ENCODE results near the gene RTP4.
"Not testable (repeated sequence)": the region's sequence is repeated elsewhere in the genome, so short reads cannot be mapped to it uniquely, and the experiment has no call there.

The RTP4 gene

DNA sequence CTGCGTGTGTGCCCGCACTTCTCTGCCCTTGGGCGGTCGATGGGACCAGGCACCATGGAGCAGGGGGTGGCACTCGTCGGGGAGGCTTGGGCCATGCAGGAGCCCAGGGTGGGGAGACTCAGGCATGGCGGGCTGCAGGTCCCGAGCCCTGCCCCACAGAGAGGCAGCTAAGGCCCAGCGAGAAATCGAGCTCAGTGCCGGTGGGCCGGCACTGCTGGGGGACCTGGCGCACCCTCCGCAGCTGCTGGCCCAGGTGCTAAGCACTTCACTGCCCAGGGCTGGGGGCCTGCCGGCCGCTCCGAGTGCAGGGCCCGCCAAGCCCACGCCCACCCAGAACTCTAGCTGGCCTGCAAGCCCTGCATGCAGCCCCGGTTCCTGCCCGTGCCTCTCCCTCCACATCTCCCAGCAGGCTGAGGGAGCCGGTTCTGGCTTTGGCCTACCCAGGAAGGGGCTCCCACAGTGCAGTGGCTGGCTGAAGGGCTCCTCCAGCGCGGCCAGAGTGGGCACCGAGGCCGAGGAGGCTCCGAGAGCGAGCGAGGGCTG, 553 bp upstream of the RTP4 start:
- DNase-seq = peak in 17 of 58 donors; percentile 1 to 43 (median 12)

DNA sequence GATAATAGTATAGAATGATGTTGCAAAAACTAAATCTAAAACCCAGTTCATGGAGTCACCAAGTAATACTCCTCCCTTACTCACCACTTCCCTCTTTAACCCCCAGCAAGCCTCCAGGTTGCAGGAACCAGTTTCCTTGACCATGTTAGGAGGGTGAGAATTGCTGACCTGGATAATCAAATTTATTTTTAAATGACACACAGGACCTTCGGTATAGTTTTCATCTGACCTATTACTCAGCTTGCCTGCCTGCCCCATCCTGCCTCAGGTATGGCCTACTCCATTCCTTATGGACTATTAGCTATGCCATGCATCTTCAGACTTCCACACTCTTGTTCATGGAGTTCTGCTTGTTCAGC, 883 bp downstream of the RTP4 start:
- no peak for DNase-seq

GRCh38 chr3:187370051-187370450, 1.9 kb downstream of the RTP4 start:
- DNase-seq = no peak

- DNase-seq = no peak
Measured at GRCh38 chr3:187375581-187375980, 7.4 kb downstream of the RTP4 start.

DNA sequence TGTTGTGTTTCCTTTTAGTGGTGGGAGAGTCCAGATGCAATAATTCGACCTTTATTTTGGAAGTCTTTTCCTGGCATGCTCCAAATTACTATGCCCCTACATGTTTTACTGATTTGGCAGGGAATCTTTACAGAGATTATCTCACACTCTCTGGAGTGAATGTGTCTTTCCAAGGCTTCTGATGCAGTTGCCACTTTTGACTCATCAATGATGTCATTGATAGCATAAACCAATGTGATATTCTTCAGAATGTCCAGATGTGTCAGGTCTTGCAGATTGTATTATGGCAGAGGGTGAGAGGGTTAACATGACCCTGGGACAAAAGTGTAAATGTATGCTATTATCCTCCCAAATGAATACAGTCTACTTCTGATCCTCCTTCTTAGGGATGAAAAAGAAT, 9.7 kb downstream of the RTP4 start:
- DNase-seq = no peak

- DNase-seq = no peak
Measured at GRCh38 chr3:187382609-187383151, 14.5 kb downstream of the RTP4 start.

GRCh38 chr3:187383246-187383645, 15.1 kb downstream of the RTP4 start:
- no peak for DNase-seq

DNA sequence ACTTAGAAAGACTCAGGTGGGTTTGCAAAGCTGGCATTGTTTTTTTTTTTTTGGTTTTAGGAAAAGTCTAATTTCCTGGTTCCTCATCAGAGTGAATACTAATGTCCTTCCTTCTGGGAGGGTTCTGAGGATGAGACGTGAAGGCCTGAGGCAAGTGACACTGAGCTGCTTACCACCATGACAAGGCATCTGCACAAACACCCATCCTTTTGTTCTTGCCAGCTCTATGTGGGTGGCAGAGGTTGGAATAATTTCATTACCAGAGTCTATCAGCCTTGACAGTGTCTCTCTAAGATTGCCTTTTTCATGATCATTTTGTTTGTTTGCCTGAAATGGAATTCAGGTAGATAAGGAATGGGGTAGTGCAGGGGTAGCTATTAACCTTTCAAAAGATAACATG, 17.1 kb downstream of the RTP4 start:
- DNase-seq = no peak

DNA sequence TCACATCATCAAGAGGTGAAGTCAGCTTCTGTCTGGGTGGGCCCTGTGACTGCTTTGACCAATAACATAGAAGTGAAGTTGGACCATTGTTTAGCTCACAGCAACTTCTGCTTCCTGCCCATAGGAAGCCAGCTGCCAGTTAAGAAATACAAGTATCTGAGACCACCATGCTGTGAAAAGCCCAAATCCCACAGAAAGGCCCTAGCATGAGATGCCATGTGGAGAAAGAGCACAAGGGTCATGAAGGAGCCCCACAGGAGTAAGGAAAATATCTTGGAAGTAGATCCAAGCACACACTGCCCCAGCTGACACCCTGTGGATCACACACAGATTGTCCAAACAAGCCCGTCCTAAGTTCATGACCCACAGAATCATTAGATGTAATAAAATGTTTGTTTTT, 28.5 kb downstream of the RTP4 start:
- no peak for DNase-seq

DNA sequence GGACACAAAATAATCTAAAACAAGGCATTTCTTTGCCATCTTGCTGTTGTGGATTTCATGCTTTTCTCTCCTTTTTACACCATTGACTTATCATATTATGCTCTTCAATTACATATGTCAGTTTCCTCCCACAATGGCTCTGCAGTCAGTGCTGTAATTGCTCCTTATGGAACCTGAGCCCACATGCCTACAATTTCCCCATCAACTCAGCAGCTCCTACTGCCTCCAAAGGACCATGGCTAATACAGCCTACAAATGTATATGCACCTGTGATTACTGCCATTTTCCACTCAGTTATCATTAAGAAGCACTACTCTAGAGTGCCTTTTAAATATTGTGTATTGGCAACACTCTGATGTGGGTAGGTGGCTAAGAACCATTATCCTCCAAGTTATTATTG, 30.8 kb downstream of the RTP4 start:
- no peak for DNase-seq

DNA sequence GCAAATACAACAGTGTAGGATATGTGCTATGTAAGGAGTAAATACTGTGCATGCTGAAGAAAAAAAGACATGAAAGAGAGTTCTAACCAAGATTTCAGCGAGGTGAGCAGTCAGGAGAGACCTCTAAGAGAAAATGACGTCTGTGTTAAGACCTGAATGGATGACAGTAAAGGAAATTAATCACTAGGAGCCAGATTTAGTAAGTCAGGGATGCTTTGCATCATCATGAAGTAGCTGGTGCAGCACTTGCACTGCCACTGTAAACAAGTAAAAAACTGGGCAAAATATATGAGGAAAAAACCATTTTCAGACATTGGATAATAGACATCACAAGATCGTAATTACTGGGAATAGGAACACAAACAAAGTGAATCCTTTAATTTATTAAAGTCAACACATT, 32.6 kb downstream of the RTP4 start:
- DNase-seq = no peak

- DNase-seq = no peak
Measured at GRCh38 chr3:187401856-187402255, 33.7 kb downstream of the RTP4 start.

DNA sequence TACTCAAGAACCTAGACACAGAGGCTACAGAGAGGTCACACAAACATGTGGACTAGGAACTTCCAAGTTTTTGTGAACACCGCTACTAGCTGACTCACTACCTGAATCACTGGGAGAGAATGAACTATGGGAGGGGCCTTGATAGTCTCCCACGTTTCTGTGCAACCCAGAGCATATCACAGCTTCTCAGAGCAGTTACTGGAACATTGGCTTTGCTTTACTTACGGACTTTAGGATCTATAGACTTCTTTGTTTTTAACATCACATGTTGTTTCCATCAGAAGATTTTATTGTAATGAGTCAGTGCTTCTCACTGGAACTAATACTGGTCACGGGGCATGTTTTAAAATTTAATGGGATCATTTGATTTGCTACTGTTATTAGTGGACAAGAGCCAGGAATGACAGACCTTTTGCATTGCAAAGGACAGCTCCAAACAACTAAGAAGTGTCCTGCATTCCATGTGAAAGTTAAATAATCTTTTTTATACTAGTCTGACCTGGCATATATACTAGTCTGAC, 35.6 kb downstream of the RTP4 start:
- DNase-seq = no peak

DNA sequence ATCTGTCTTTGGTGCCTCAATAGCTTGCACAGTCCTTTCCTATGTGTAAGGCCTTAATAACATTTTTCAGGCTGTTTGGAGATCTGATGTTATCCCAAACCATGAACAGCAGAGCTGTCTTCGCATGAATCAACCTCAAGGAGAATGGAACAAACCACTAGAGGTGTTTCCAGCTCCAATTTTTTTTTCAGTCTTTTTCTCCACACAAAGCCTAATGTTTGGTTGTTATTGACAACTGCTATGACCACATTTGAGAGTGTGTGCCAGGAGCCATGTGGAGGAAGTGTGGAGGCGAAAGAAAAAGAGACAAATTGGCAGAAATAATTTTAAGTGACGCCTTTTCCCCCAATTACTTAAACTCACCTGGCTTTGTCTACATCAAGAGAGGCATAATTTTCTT, 38.7 kb downstream of the RTP4 start:
- no peak for DNase-seq

DNA sequence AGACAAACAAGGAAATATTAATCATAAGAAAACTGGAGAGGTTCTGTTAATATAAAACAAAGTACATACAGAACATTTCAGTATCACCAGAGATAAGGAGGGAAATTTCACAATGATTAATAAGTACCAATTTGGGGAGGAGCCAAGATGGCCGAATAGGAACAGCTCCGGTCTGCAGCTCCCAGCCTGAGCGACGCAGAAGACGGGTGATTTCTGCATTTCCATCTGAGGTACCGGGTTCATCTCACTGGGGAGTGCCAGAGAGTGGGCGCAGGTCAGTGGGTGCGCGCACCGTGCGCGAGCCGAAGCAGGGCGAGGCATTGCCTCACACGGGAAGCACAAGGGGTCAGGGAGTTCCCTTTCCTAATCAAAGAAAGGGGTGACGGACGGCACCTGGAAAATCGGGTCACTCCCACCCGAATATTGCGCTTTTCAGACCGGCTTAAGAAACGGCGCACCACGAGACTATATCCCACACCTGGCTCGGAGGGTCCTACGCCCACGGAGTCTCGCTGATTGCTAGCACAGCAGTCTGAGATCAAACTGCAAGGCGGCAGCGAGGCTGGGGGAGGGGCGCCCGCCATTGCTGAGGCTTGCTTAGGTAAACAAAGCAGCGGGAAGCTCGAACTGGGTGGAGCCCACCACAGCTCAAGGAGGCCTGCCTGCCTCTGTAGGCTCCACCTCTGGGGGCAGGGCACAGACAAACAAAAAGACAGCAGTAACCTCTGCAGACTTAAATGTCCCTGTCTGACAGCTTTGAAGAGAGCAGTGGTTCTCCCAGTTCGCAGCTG, 44.0 kb downstream of the RTP4 start:
- DNase-seq = not testable (repeated sequence)
